ENCODE results near the gene NXNL1. TPM values are rescaled to one million over a fixed set of nuclear protein-coding genes. Genes with fewer than 3 reads are reported as not detected.

The NXNL1 gene
- total and polyA plus RNA-seq, 2 of the 8 experiments (the other 6 are each of a cell fraction or from before 2014, with no cell fraction given): not detected

GRCh38 chr19:17424743-17425365, 35.9 kb downstream of the NXNL1 start (continued):
- peak; percentile 81 to 90 (median 81) for TF ChIP-seq CTCF (IDR thresholded peaks at IDR 0.05; ENCODE audit: control extremely low read depth in 1 of 3, insufficient read depth in 1 of 3, low read depth in 1 of 3, low read length in 3 of 3)
- peak; percentile 91 for TF ChIP-seq EGR1 (IDR thresholded peaks at IDR 0.05; ENCODE audit: borderline replicate concordance, low read depth, low read length)
- TF ChIP-seq CEBPB (IDR thresholded peaks at IDR 0.05; ENCODE audit: low read depth, low read length): no peak
- TF ChIP-seq E2F6 (IDR thresholded peaks at IDR 0.05): no peak
- TF ChIP-seq TBP (IDR thresholded peaks at IDR 0.05; ENCODE audit: low read depth, low read length): peak; percentile 52; the same call in 1 of the 2 replicates
- TF ChIP-seq PHF8 (conservative IDR thresholded peaks at IDR 0.05; ENCODE audit: low read depth, low read length): peak; percentile 37; the same call in 1 of the 2 replicates
- no peak for TF ChIP-seq MAX (IDR thresholded peaks at IDR 0.05)
- peak; percentile 69 for TF ChIP-seq TAF1 (IDR thresholded peaks at IDR 0.05; ENCODE audit: low read depth, low read length)
- TF ChIP-seq CBX5 (IDR thresholded peaks at IDR 0.05; ENCODE audit: low read depth, low read length): no peak
- TF ChIP-seq BCL11A (IDR thresholded peaks at IDR 0.05; ENCODE audit: low read depth in 2 of 2, low read length in 2 of 2): no peak
- TF ChIP-seq ATF3 (IDR thresholded peaks at IDR 0.05; ENCODE audit: insufficient read depth, low read depth, low read length): no peak
- TF ChIP-seq SP4 (IDR thresholded peaks at IDR 0.05; ENCODE audit: low read length): peak; percentile 71; the same call in 1 of the 2 replicates
- TF ChIP-seq RBBP5 (IDR thresholded peaks at IDR 0.05; ENCODE audit: borderline replicate concordance, low read depth, low read length): no peak
- no peak for TF ChIP-seq ZNF274 (IDR thresholded peaks at IDR 0.05; ENCODE audit: borderline replicate concordance, extremely low read depth, low read length)
- no peak for TF ChIP-seq CBX8 (IDR thresholded peaks at IDR 0.05; ENCODE audit: borderline replicate concordance, low read depth, low read length)
- peak; percentile 47; the same call in 1 of the 2 replicates for TF ChIP-seq CREB1 (IDR thresholded peaks at IDR 0.05)
- TF ChIP-seq POLR2AphosphoS5 (IDR thresholded peaks at IDR 0.05; ENCODE audit: low read depth, low read length): no peak
- TF ChIP-seq SP2 (IDR thresholded peaks at IDR 0.05; ENCODE audit: low read length): no peak
- TF ChIP-seq KDM4A (IDR thresholded peaks at IDR 0.05; ENCODE audit: low read depth, low read length, severe bottlenecking): peak; percentile 20
- TF ChIP-seq SIN3A (conservative IDR thresholded peaks at IDR 0.05 in 1 of 2, IDR thresholded peaks at IDR 0.05 in 1 of 2; ENCODE audit: low read depth in 1 of 2, low read length in 2 of 2): peak; percentile 37 to 56; a peak in 1 of 4 replicates

Data from H1 (cell line).